ENCODE results near the gene PTPN13.
"Not testable (repeated sequence)": the region's sequence is repeated elsewhere in the genome, so short reads cannot be mapped to it uniquely, and the experiment has no call there.

PTPN13 gene

DNA sequence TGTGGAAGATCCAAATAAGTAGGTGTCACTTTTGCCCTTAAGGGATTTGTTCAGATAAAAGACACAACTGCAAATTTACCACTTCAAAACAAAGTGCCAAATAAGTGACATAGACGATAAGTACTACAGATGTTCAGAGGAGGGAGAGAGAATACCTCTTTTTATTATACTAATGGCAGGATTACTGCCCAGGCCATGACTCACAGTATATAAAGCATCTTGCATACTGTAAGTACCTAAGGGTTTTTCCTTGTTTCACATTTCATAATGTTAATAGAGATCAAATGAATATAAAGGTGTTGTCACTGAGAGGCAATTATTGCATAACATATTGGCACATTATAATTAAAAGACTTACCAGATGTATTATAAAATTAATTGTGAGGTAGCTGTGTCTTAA is 46.4 kb downstream of the PTPN13 start:
- no peaks in the 10 kb centered on the region for H3K4me1 Mint-ChIP-seq
- H3K4me3 Mint-ChIP-seq: no peak overlapping the region

DNA sequence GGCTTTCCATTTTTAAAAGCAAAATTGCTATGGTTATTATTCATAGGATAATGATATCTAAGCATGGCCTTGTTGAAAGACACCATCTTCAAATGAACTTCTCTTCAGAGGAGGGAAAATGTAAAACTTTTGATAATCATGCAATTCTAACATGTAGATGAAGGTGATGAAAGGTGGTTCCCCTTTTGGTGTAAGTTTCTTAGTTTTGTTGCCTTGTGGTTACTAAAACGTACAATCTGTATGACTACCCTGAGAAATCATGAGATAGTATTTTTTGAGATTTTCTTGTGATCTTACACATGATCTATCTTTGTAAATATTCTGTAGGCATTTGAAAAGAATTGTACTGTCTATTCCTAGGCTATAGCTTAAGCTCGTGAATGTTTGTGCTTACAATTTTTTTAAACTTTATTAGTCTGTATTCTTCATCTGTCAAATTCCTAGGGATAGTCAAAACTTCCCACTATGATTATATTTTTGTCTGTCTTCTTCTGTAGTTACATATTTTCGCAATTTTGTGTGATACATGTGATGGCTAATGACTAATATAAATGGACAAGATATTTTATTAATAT is 47.5 kb downstream of the PTPN13 start:
- Mint-ChIP-seq H3K4me1 (no peaks in the 10 kb centered on the region), H3K36me3 (ENCODE audit: low read depth) (peaks cover 70% of the 10 kb centered on the region), H3K9me3 (peaks cover 17% of the 10 kb centered on the region), H3K4me3 (no peak overlapping the region), H3K27me3 (ENCODE audit: low read depth, poor library complexity) (no peaks in the 10 kb centered on the region), H3K27ac (no peak overlapping the region)
- TF ChIP-seq, protein P1, sequence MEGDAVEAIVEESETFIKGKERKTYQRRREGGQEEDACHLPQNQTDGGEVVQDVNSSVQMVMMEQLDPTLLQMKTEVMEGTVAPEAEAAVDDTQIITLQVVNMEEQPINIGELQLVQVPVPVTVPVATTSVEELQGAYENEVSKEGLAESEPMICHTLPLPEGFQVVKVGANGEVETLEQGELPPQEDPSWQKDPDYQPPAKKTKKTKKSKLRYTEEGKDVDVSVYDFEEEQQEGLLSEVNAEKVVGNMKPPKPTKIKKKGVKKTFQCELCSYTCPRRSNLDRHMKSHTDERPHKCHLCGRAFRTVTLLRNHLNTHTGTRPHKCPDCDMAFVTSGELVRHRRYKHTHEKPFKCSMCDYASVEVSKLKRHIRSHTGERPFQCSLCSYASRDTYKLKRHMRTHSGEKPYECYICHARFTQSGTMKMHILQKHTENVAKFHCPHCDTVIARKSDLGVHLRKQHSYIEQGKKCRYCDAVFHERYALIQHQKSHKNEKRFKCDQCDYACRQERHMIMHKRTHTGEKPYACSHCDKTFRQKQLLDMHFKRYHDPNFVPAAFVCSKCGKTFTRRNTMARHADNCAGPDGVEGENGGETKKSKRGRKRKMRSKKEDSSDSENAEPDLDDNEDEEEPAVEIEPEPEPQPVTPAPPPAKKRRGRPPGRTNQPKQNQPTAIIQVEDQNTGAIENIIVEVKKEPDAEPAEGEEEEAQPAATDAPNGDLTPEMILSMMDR (IDR thresholded peaks at IDR 0.05): no peak
- DNase-seq: no peak

More for the DNA sequence above, 46.4 kb downstream of the PTPN13 start:
- H3K36me3 Mint-ChIP-seq (ENCODE audit: low read depth): peaks cover 70% of the 10 kb centered on the region
- TF ChIP-seq, protein P1 (IDR thresholded peaks at IDR 0.05): no peak
- no peaks in the 10 kb centered on the region for H3K27me3 Mint-ChIP-seq (ENCODE audit: low read depth, poor library complexity)
- peaks cover 22% of the 10 kb centered on the region for H3K9me3 Mint-ChIP-seq
- DNase-seq: no peak
- H3K27ac Mint-ChIP-seq: no peak overlapping the region

DNA sequence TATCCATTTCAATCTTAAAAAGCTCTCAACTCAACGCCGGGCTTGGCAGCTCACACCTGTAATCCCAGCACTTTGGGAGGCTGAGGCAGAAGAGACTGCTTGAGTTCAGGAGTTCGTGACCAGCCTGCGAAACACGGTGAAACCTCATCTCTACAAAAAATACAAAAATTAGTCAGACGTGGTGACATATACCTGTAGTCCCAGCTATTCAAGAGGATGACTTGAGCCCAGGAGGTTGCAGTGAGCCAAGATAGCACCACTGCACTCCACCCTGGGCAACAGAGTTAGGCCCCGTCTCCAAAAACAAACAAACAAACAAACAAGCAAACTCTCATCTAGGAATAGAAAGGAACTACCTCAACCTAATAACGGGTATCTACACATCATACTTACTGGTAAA is 50.8 kb downstream of the PTPN13 start:
- no peak for DNase-seq
- peaks cover 35% of the 10 kb centered on the region for H3K9me3 Mint-ChIP-seq
- no peak overlapping the region for H3K27ac Mint-ChIP-seq
- no peaks in the 10 kb centered on the region for H3K27me3 Mint-ChIP-seq (ENCODE audit: low read depth, poor library complexity)
- TF ChIP-seq, protein P1 (IDR thresholded peaks at IDR 0.05): no peak
- peaks cover 80% of the 10 kb centered on the region for H3K36me3 Mint-ChIP-seq (ENCODE audit: low read depth)
- H3K4me3 Mint-ChIP-seq: no peak overlapping the region
- H3K4me1 Mint-ChIP-seq: no peaks in the 10 kb centered on the region

DNA sequence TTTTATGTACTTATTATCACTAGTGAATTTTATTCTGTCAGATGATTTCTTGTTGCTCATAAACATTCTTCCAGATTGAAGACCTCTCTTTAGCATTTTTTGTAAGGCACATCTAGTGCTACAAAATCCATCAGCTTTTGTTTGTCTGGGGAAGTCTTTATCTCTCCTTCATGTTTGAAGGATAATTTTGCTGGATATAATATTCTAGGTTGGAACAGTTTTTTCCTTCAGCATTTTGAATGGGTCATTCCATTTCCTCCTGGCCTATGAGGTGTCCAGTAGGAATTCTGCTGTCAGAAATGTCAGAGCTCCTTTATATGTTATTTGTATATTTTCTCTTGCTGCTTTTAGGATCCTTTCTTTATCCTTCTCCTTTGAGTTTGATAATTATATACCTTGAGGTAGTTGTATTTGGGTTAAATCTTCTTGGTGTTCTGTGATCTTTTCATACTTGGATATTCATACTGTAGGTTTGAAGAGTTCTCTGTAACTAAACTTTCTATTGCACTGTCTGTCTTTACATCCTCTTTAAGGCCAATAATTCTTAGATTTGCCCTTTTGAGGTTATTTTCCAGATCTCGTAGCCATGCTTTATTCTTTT is 58.3 kb downstream of the PTPN13 start:
- H3K36me3 Mint-ChIP-seq (ENCODE audit: low read depth): peaks cover 100% of the 10 kb centered on the region
- H3K27ac Mint-ChIP-seq: no peak overlapping the region
- TF ChIP-seq, protein P1 (IDR thresholded peaks at IDR 0.05): no peak
- no peak for DNase-seq
- H3K9me3 Mint-ChIP-seq: peaks cover 96% of the 10 kb centered on the region
- no peaks in the 10 kb centered on the region for H3K4me1 Mint-ChIP-seq
- H3K27me3 Mint-ChIP-seq (ENCODE audit: low read depth, poor library complexity): no peaks in the 10 kb centered on the region
- H3K4me3 Mint-ChIP-seq: no peak overlapping the region

DNA sequence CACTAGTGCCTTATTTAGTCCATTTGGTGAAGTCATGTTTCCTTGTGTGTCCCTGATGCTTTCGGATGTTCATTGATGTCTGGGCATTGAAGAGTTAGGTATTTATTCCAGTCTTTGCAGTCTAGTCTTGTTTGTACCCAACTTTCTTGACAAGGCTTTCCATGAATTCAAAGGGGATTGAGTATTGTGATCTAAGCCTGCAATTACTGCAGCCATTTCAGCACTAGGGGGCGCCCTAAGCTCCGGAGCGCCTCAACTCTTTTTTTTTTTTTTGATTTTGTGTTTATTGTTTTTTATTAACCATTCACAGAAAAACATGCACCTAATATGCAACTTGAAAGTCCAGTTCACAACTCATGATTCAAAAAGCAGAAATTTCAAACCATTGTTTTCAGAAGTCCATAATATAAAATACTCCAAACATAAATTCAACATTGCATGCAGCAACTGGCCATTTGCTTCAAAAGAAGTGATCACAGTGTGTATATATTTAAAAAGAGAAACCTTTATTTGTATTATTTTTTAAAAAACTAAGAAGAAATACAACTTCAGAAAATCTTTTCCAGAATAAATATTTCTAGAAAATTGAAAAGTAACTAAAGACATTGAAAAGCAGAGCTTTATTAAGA is 59.2 kb downstream of the PTPN13 start:
- no peaks in the 10 kb centered on the region for H3K27me3 Mint-ChIP-seq (ENCODE audit: low read depth, poor library complexity)
- no peak for DNase-seq
- peaks cover 96% of the 10 kb centered on the region for H3K9me3 Mint-ChIP-seq
- peaks cover 100% of the 10 kb centered on the region for H3K36me3 Mint-ChIP-seq (ENCODE audit: low read depth)
- no peak overlapping the region for H3K4me3 Mint-ChIP-seq
- no peak overlapping the region for H3K27ac Mint-ChIP-seq
- TF ChIP-seq, protein P1 (IDR thresholded peaks at IDR 0.05): no peak
- no peaks in the 10 kb centered on the region for H3K4me1 Mint-ChIP-seq

DNA sequence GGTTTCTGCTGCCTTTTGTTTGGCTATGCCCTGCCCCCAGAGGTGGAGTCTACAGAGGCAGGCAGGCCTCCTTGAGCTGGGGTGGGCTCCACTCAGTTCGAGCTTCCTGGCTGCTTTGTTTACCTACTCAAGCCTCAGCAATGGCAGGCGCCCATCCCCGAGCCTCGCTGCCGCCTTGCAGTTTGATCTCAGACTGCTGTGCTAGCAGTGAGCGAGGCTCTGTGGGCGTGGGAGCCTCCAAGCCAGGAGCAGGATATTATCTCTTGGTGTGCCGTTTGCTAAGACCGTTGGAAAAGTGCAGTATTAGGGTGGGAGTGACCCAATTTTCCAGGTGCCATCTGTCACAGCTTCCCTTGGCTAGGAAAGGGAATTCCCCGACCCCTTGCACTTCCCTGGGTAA is 62.7 kb downstream of the PTPN13 start:
- not testable (repeated sequence) for H3K4me1 Mint-ChIP-seq; H3K27me3 Mint-ChIP-seq (ENCODE audit: low read depth, poor library complexity); H3K4me3 Mint-ChIP-seq; H3K27ac Mint-ChIP-seq; DNase-seq
- Mint-ChIP-seq H3K36me3 (ENCODE audit: low read depth) (peaks cover 71% of the 10 kb centered on the region), H3K9me3 (peaks cover 63% of the 10 kb centered on the region)

Data from nephron progenitor cell (in vitro differentiated cells).